ENCODE results near the gene TPP1.

DNA sequence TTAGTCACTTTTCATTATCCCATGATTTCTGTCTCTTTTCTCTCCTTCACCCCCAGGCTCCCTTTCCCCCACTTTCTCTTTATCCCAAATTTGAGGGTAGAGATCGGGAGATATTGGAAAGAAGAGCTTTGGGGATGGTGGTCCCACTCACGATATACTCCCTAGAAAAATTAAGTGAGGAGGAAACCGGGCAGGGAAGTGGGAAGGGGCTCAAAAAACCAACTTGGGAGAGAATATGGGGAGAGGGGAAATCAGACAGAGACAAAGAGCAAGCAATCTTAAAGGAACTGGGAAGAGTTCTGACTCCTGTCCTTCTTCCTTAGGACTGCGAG, 37.3 kb upstream of the TPP1 start:
- TF ChIP-seq POLR2A (IDR thresholded peaks at IDR 0.05) = no peak
- TF ChIP-seq, protein P1, sequence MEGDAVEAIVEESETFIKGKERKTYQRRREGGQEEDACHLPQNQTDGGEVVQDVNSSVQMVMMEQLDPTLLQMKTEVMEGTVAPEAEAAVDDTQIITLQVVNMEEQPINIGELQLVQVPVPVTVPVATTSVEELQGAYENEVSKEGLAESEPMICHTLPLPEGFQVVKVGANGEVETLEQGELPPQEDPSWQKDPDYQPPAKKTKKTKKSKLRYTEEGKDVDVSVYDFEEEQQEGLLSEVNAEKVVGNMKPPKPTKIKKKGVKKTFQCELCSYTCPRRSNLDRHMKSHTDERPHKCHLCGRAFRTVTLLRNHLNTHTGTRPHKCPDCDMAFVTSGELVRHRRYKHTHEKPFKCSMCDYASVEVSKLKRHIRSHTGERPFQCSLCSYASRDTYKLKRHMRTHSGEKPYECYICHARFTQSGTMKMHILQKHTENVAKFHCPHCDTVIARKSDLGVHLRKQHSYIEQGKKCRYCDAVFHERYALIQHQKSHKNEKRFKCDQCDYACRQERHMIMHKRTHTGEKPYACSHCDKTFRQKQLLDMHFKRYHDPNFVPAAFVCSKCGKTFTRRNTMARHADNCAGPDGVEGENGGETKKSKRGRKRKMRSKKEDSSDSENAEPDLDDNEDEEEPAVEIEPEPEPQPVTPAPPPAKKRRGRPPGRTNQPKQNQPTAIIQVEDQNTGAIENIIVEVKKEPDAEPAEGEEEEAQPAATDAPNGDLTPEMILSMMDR (IDR thresholded peaks at IDR 0.05) = no peak
